ENCODE data around the gene SHKBP1.

The SHKBP1 gene

DNA sequence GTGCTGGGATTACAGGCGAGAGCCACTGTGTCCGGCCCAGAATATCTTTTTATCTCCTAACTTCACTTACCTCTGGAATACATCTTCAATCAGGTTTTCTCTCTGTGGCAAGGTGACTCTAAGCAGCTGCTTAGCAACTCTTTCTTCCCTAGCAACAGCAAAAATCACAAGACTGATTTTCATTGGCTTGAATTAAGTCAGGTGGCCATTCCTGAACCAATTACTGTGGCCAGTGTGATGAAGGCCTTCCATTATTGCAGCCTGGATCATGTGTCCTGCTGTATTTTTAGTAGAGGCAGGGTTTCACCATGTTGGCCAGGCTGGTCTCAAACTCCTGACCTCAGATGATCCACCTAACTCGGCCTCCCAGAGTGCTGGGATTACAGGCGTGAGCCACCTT lies 15.5 kb downstream of the SHKBP1 start:
- Histone ChIP-seq H3K27ac (ENCODE audit: low read depth in 2 of 2, low read length in 2 of 2) (no peak overlapping the region), H3K27me3 (ENCODE audit: control insufficient read depth in 2 of 2, insufficient read depth in 2 of 2, low read length in 2 of 2) (peaks cover 0 to 7% of the 10 kb centered on the region in 2 donors), H3K4me1 (ENCODE audit: control insufficient read depth in 2 of 2, insufficient read depth in 2 of 2, low read length in 2 of 2) (peaks cover under 1 to 3% of the 10 kb centered on the region in 2 donors), H3K9ac (ENCODE audit: low read depth in 1 of 2, low read length in 2 of 2) (no peak overlapping the region), H3K9me3 (ENCODE audit: control insufficient read depth in 2 of 2, low read length in 2 of 2) (no peaks in the 10 kb centered on the region), H3K4me3 (ENCODE audit: low read length in 2 of 2) (no peak overlapping the region), H3K36me3 (ENCODE audit: control insufficient read depth in 2 of 2, insufficient read depth in 2 of 2, low read length in 2 of 2) (peaks cover 6 to 8% of the 10 kb centered on the region in 2 donors)

GRCh38 chr19:40594255-40594654 lies 17.6 kb downstream of the SHKBP1 start:
- Histone ChIP-seq H3K4me1 (ENCODE audit: control insufficient read depth in 2 of 2, insufficient read depth in 2 of 2, low read length in 2 of 2) (peaks cover 5 to 12% of the 10 kb centered on the region in 2 donors), H3K9me3 (ENCODE audit: control insufficient read depth in 2 of 2, low read length in 2 of 2) (no peaks in the 10 kb centered on the region), H3K9ac (ENCODE audit: low read depth in 1 of 2, low read length in 2 of 2) (no peak overlapping the region), H3K27me3 (ENCODE audit: control insufficient read depth in 2 of 2, insufficient read depth in 2 of 2, low read length in 2 of 2) (peaks cover 8 to 15% of the 10 kb centered on the region in 2 donors), H3K36me3 (ENCODE audit: control insufficient read depth in 2 of 2, insufficient read depth in 2 of 2, low read length in 2 of 2) (no peaks in the 10 kb centered on the region), H3K27ac (ENCODE audit: low read depth in 2 of 2, low read length in 2 of 2) (no peak overlapping the region), H3K4me3 (ENCODE audit: low read length in 2 of 2) (no peak overlapping the region)

DNA sequence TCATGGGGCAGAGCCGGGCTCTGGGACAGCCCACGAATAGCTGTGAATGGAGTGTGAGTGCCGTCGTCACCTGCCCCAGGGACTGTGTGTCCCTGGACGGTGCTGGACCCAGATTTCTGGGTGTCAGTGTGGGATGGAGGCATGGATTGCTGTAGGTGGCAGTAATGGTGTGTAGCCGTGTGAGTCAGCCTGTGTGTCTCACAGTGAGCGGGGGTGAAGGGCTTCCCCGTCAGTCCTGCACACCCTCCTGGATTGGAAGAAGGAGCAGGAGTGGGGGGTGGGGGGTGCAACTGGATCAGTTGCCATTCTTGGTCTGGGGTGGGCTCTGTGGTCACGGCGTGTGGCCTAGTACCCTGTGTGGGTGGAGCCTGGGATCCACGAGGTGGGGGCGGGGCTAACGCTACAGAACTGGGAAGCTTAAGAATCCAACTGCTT lies 18.0 kb downstream of the SHKBP1 start:
- H3K27ac ChIP-seq (ENCODE audit: low read depth in 2 of 2, low read length in 2 of 2), result no peak overlapping the region
- H3K4me3 ChIP-seq (ENCODE audit: low read length in 2 of 2), result no peak overlapping the region
- H3K9me3 ChIP-seq (ENCODE audit: control insufficient read depth in 2 of 2, low read length in 2 of 2), result no peaks in the 10 kb centered on the region
- H3K9ac ChIP-seq (ENCODE audit: low read depth in 1 of 2, low read length in 2 of 2), result no peak overlapping the region
- H3K4me1 ChIP-seq (ENCODE audit: control insufficient read depth in 2 of 2, insufficient read depth in 2 of 2, low read length in 2 of 2), result peaks cover 5 to 14% of the 10 kb centered on the region in 2 donors
- peaks cover 10 to 17% of the 10 kb centered on the region in 2 donors for H3K27me3 ChIP-seq (ENCODE audit: control insufficient read depth in 2 of 2, insufficient read depth in 2 of 2, low read length in 2 of 2)
- H3K36me3 ChIP-seq (ENCODE audit: control insufficient read depth in 2 of 2, insufficient read depth in 2 of 2, low read length in 2 of 2), result no peaks in the 10 kb centered on the region

DNA sequence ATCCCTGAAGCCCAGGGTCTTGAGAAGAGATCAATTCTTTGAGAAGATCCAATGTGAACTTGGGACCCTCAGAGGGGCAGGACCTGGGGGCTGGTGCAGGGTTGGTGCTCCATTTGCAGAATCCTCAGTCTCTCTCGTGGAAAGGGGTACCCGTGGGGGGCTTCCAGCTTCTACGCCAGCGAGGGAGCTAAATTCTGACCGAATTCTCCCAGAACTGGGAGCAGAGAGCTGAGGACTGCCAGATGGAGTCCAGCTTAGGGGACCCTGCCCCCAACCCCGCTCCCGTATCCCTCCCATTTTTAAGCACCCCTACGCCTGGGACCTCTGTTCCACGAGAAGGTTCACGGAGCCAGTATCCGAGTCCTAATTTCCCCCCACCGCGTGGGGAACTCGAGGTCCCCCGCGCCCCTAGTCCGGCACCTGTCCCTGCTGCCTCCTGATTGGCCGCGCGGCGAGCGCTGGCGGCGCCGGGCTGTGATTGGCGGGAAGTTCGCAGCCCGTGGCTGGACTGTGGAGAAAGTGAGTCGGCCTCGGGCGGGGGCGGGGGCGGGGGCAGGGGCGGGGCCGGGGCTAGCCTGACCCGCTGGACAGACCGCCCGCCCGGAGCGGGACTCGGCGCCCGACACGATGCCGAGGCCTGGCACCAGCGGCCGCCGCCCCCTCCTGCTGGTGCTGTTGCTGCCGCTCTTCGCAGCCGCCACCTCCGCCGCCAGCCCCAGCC lies 20.1 kb downstream of the SHKBP1 start:
- H3K9ac ChIP-seq (ENCODE audit: low read depth in 1 of 2, low read length in 2 of 2), result no peak overlapping the region
- no peak overlapping the region for H3K4me3 ChIP-seq (ENCODE audit: low read length in 2 of 2)
- no peaks in the 10 kb centered on the region for H3K9me3 ChIP-seq (ENCODE audit: control insufficient read depth in 2 of 2, low read length in 2 of 2)
- H3K27ac ChIP-seq (ENCODE audit: low read depth in 2 of 2, low read length in 2 of 2), result no peak overlapping the region
- peaks cover 16 to 26% of the 10 kb centered on the region in 2 donors for H3K4me1 ChIP-seq (ENCODE audit: control insufficient read depth in 2 of 2, insufficient read depth in 2 of 2, low read length in 2 of 2)
- H3K27me3 ChIP-seq (ENCODE audit: control insufficient read depth in 2 of 2, insufficient read depth in 2 of 2, low read length in 2 of 2), result peaks cover 18 to 23% of the 10 kb centered on the region in 2 donors
- H3K36me3 ChIP-seq (ENCODE audit: control insufficient read depth in 2 of 2, insufficient read depth in 2 of 2, low read length in 2 of 2), result no peaks in the 10 kb centered on the region

DNA sequence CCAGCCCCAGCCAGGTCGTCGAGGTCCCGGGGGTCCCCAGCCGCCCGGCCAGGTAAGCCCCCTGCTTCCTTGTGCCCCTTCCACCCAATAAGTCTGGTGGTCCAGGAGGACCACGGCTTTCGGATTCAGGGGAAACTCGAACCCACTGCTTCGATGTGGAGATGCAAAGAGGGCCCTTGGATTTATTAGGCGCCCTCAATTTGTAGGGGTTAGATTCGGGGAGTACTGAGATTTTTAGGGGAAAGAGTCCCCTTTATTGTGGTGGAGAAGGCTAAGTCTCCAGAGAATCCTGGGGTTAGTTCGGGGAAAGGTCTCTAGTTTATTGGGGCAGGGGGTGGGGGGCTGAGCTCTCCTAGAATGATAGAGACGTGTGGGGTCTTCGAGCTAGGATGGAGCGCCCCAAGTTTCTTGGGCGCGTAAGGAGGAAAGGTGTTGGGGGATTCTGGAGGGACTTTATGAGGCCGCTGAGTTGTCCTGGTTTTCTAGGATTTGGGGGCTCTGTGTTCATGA lies 20.7 kb downstream of the SHKBP1 start:
- Histone ChIP-seq H3K27me3 (ENCODE audit: control insufficient read depth in 2 of 2, insufficient read depth in 2 of 2, low read length in 2 of 2) (peaks cover 18 to 23% of the 10 kb centered on the region in 2 donors), H3K9me3 (ENCODE audit: control insufficient read depth in 2 of 2, low read length in 2 of 2) (no peaks in the 10 kb centered on the region), H3K36me3 (ENCODE audit: control insufficient read depth in 2 of 2, insufficient read depth in 2 of 2, low read length in 2 of 2) (no peaks in the 10 kb centered on the region), H3K4me3 (ENCODE audit: low read length in 2 of 2) (no peak overlapping the region), H3K4me1 (ENCODE audit: control insufficient read depth in 2 of 2, insufficient read depth in 2 of 2, low read length in 2 of 2) (peaks cover 22 to 31% of the 10 kb centered on the region in 2 donors), H3K27ac (ENCODE audit: low read depth in 2 of 2, low read length in 2 of 2) (no peak overlapping the region), H3K9ac (ENCODE audit: low read depth in 1 of 2, low read length in 2 of 2) (no peak overlapping the region)

GRCh38 chr19:40598121-40598917 lies 21.6 kb downstream of the SHKBP1 start:
- peak overlapping the region in 1 of 2 donors; percentile 23 for H3K27ac ChIP-seq (ENCODE audit: low read depth in 2 of 2, low read length in 2 of 2)
- no peak overlapping the region for H3K9ac ChIP-seq (ENCODE audit: low read depth in 1 of 2, low read length in 2 of 2)
- peak overlapping the region in 1 of 2 donors; percentile 31 for H3K4me3 ChIP-seq (ENCODE audit: low read length in 2 of 2)
- H3K36me3 ChIP-seq (ENCODE audit: control insufficient read depth in 2 of 2, insufficient read depth in 2 of 2, low read length in 2 of 2), result no peaks in the 10 kb centered on the region
- H3K9me3 ChIP-seq (ENCODE audit: control insufficient read depth in 2 of 2, low read length in 2 of 2), result no peaks in the 10 kb centered on the region
- peaks cover 18 to 23% of the 10 kb centered on the region in 2 donors for H3K27me3 ChIP-seq (ENCODE audit: control insufficient read depth in 2 of 2, insufficient read depth in 2 of 2, low read length in 2 of 2)
- peaks cover 31 to 41% of the 10 kb centered on the region in 2 donors for H3K4me1 ChIP-seq (ENCODE audit: control insufficient read depth in 2 of 2, insufficient read depth in 2 of 2, low read length in 2 of 2)

DNA sequence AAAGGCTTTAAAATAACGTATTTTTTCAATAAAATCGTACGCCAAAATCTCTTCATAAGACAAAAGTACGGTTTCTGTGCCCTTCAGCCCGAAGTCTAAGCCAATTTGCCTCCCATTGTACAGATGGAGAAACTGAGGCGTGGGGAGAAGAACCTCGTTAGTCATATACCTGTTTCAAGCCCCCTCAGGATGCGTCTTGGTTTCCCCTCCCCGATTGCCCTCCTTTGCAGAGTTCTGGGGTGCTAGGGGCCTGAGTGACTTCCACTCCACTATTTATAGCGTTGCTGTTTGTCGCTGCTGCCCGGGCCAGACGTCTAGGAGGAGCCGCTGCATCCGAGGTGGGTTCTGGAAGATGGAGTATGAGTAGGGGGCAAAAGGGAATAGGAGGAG lies 22.2 kb downstream of the SHKBP1 start:
- H3K9me3 ChIP-seq (ENCODE audit: control insufficient read depth in 2 of 2, low read length in 2 of 2), result no peaks in the 10 kb centered on the region
- no peak overlapping the region for H3K9ac ChIP-seq (ENCODE audit: low read depth in 1 of 2, low read length in 2 of 2)
- no peak overlapping the region for H3K4me3 ChIP-seq (ENCODE audit: low read length in 2 of 2)
- peaks cover 34 to 44% of the 10 kb centered on the region in 2 donors for H3K4me1 ChIP-seq (ENCODE audit: control insufficient read depth in 2 of 2, insufficient read depth in 2 of 2, low read length in 2 of 2)
- H3K27ac ChIP-seq (ENCODE audit: low read depth in 2 of 2, low read length in 2 of 2), result no peak overlapping the region
- peaks cover 18 to 23% of the 10 kb centered on the region in 2 donors for H3K27me3 ChIP-seq (ENCODE audit: control insufficient read depth in 2 of 2, insufficient read depth in 2 of 2, low read length in 2 of 2)
- H3K36me3 ChIP-seq (ENCODE audit: control insufficient read depth in 2 of 2, insufficient read depth in 2 of 2, low read length in 2 of 2), result no peaks in the 10 kb centered on the region

GRCh38 chr19:40599331-40599901 lies 22.7 kb downstream of the SHKBP1 start:
- H3K27me3 ChIP-seq (ENCODE audit: control insufficient read depth in 2 of 2, insufficient read depth in 2 of 2, low read length in 2 of 2), result peaks cover 18 to 23% of the 10 kb centered on the region in 2 donors
- no peak overlapping the region for H3K9ac ChIP-seq (ENCODE audit: low read depth in 1 of 2, low read length in 2 of 2)
- no peaks in the 10 kb centered on the region for H3K9me3 ChIP-seq (ENCODE audit: control insufficient read depth in 2 of 2, low read length in 2 of 2)
- peaks cover 38 to 46% of the 10 kb centered on the region in 2 donors for H3K4me1 ChIP-seq (ENCODE audit: control insufficient read depth in 2 of 2, insufficient read depth in 2 of 2, low read length in 2 of 2)
- H3K27ac ChIP-seq (ENCODE audit: low read depth in 2 of 2, low read length in 2 of 2), result peak overlapping the region in 1 of 2 donors; percentile 21
- peak overlapping the region; percentile 15 to 26 for H3K4me3 ChIP-seq (ENCODE audit: low read length in 2 of 2)
- H3K36me3 ChIP-seq (ENCODE audit: control insufficient read depth in 2 of 2, insufficient read depth in 2 of 2, low read length in 2 of 2), result no peaks in the 10 kb centered on the region

DNA sequence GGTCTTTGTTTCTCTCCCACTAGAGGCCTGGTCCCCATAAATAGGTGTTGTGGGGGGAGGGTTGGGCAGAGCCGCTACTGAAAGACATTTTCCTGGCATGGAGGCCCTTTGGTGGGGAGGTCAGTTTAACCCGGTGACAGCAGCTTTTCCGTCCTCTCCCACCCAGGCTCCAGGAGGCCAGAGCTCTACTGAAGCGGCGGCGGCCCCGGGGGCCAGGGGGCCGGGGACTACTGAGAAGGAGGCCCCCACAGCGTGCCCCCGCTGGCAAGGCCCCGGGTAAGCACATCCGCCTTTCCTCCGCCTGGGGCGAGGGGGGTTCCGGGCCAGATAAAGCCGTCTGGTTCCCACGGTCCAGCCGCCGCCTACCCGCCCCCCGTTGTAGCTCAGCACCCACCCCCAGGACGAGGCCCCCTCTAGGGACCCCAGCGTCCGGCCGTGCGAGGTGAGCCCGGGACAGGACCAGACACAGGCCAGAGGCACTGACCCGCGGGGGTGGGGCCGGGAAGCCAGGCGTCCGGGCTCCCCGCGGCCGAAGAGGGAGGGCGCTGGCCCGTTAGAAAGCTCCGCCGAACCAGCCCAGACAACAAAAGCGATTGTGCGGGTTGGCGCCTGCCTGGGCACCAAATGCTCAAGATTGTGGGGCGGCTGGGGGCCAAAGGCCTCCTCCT lies 23.4 kb downstream of the SHKBP1 start:
- Histone ChIP-seq H3K9ac (ENCODE audit: low read depth in 1 of 2, low read length in 2 of 2) (no peak overlapping the region), H3K4me3 (ENCODE audit: low read length in 2 of 2) (peak overlapping the region; percentile 15 to 26), H3K4me1 (ENCODE audit: control insufficient read depth in 2 of 2, insufficient read depth in 2 of 2, low read length in 2 of 2) (peaks cover 44 to 51% of the 10 kb centered on the region in 2 donors), H3K27me3 (ENCODE audit: control insufficient read depth in 2 of 2, insufficient read depth in 2 of 2, low read length in 2 of 2) (peaks cover 18 to 23% of the 10 kb centered on the region in 2 donors), H3K9me3 (ENCODE audit: control insufficient read depth in 2 of 2, low read length in 2 of 2) (no peaks in the 10 kb centered on the region), H3K36me3 (ENCODE audit: control insufficient read depth in 2 of 2, insufficient read depth in 2 of 2, low read length in 2 of 2) (no peaks in the 10 kb centered on the region), H3K27ac (ENCODE audit: low read depth in 2 of 2, low read length in 2 of 2) (peak overlapping the region; percentile 21 to 23)
